Colon (tissue), 2 donors: ENCODE data around the gene ATN1.

Experiments used
- FAIRE-seq: peaks from 2 replicates; lab custom pipeline; 2012; peaks lifted over from hg19 to GRCh38; lab: Jason Lieb, UNC
- donor health status: control.
- donor health status: control.

The ATN1 gene

GRCh38 chr12:6925540-6926279, 2.0 kb upstream of the ATN1 start:
- no peak for FAIRE-seq

- FAIRE-seq = no peak
These were observed 403 bp downstream of the ATN1 start for GRCh38 chr12:6928022-6928702.

GRCh38 chr12:6928703-6929407, 1.1 kb downstream of the ATN1 start:
- no peak for FAIRE-seq

- no peak for FAIRE-seq
These were observed 2.0 kb downstream of the ATN1 start for GRCh38 chr12:6929466-6930452.

GRCh38 chr12:6932766-6933165, 5.0 kb downstream of the ATN1 start:
- FAIRE-seq = no peak

GRCh38 chr12:6934110-6934509, 6.4 kb downstream of the ATN1 start:
- no peak for FAIRE-seq

- no peak for FAIRE-seq
These were observed 7.8 kb downstream of the ATN1 start for GRCh38 chr12:6935371-6936193.

- no peak for FAIRE-seq
These were observed 8.5 kb downstream of the ATN1 start for GRCh38 chr12:6936194-6936635.

- no peak for FAIRE-seq
These were observed 9.1 kb downstream of the ATN1 start for GRCh38 chr12:6936636-6937480.

GRCh38 chr12:6937481-6938352, 10.0 kb downstream of the ATN1 start:
- peak; percentile 65 for FAIRE-seq

GRCh38 chr12:6938353-6939190, 10.8 kb downstream of the ATN1 start:
- no peak for FAIRE-seq

- FAIRE-seq = no peak
These were observed 11.4 kb downstream of the ATN1 start for GRCh38 chr12:6939191-6939540.

GRCh38 chr12:6941267-6941666, 13.5 kb downstream of the ATN1 start:
- no peak for FAIRE-seq

- FAIRE-seq = no peak
These were observed 14.0 kb downstream of the ATN1 start for GRCh38 chr12:6941782-6942181.

GRCh38 chr12:6942331-6942665, 14.5 kb downstream of the ATN1 start:
- FAIRE-seq = no peak

- FAIRE-seq = peak; percentile 84
These were observed 15.6 kb downstream of the ATN1 start for GRCh38 chr12:6943389-6943721.

GRCh38 chr12:6943722-6944380, 16.1 kb downstream of the ATN1 start, which contains the start of the genes C12orf57 and RNU7-1:
C12orf57 (plus strand) TSS chr12:6944022; CDS start chr12:6944122, 100 bp downstream.
RNU7-1 (plus strand) TSS chr12:6943816.
- no peak for FAIRE-seq
